LNCAP (cell line): ENCODE results near the gene CAB39L.

Experiments
- CTCF ChIP-seq: fragments of 450-650 bp; IDR thresholded peaks from 2 replicates; pipeline ENCODE4 v1.5.1; 2017; ENCODE audit warnings: mild to moderate bottlenecking

CAB39L gene

GRCh38 chr13:49373716-49374115 is 70.1 kb downstream of the CAB39L start:
- no peak for TF ChIP-seq CTCF

- no peak for TF ChIP-seq CTCF
These were observed 71.8 kb downstream of the CAB39L start for GRCh38 chr13:49371943-49372613.

GRCh38 chr13:49370371-49370770 is 73.5 kb downstream of the CAB39L start:
- no peak for TF ChIP-seq CTCF

GRCh38 chr13:49369866-49370265 is 74.0 kb downstream of the CAB39L start:
- TF ChIP-seq CTCF, result no peak

GRCh38 chr13:49368688-49369087 is 75.2 kb downstream of the CAB39L start:
- TF ChIP-seq CTCF, result no peak

GRCh38 chr13:49367640-49368422 is 76.0 kb downstream of the CAB39L start:
- TF ChIP-seq CTCF, result no peak

- no peak for TF ChIP-seq CTCF
These were observed 77.0 kb downstream of the CAB39L start for GRCh38 chr13:49366841-49367240.
